NAMALWA (cell line): ENCODE measurements around the gene SLC25A29.
"Not testable (repeated sequence)": the region's sequence is repeated elsewhere in the genome, so short reads cannot be mapped to it uniquely, and the experiment has no call there.

Experiments
- DNase-seq: peaks from one replicate; pipeline ENCODE4 v3.0.0-alpha.2; 2015; ENCODE audit warnings: low spot score

The SLC25A29 gene

GRCh38 chr14:100312110-100312876 is 6.0 kb upstream of the SLC25A29 start:
- DNase-seq, result not testable (repeated sequence)

GRCh38 chr14:100309028-100309737 is 2.9 kb upstream of the SLC25A29 start:
- no peak for DNase-seq

- DNase-seq, result not testable (repeated sequence)
Observed at GRCh38 chr14:100308427-100308792, 2.2 kb upstream of the SLC25A29 start.

DNA sequence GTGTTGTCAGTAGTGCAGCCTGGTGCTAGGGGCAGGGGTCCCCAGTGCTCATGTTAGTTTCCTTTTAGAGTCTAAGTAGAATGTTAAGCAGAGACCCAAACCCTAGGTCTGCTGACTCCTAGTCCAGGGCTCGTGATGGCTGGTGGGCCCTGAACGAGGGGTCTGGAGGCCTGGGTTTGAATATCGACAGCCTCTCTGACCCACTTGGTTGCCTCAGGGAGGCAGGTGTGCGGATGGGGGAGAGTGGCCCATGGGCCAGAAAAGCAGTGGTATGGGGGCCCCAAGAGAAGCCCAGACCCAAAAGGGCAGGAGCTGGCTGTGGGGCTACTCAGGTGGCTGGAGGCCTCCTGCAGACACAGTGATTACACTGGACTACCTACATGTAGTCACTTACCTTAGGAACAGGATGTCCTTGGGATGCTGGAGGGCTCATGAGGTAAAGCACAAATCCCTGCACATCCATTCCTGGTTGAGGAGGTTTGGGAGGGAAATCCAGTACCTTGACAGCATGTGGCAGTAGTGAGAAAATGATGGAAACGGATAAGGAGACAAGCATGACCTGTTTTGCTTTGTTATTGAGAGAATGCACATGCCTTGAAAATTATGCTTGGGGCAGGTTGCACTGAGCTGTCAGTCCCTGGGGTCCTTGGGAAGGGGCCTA is 1.7 kb upstream of the SLC25A29 start:
- no peak for DNase-seq

DNA sequence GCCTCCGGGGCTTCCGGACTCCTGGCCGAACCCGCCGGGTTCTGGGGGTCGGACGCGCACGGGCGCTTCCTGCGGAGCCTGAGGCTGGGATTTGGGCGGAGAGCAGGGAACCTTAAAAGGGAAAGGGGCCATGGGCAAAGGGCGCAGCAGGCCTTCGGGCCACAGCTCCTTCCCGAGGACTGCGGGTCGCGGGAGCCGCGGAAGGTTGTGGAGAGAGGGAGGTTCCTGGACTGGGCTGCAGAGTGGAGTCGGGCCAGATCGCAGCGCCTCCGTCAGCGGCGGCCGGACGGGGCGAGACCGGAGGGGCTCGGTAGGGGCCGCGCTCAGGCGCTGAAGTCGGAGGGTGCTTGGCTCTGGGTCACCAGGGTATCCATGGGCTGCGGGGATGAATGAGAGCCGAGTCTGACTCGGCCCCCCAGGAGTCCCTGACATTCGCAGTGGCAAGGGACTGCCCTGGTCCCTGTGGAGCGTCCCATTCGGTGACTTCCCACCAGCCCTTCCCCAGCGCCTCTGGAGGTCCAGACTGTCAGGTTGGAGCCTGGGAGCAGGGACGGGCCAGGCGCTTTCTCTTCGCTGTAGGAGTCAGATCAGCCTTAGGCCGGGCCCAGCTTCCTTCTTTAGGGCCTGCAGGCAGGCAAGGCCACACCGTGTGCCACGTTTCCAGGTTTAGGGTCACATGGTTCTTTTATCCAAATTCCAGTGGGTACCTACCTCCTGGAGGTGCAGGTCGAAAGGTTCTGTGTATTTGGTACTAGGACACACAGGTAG is 938 bp upstream of the SLC25A29 start:
- no peak for DNase-seq

- no peak for DNase-seq
Observed at GRCh38 chr14:100305324-100306100, 732 bp downstream of the SLC25A29 start.

GRCh38 chr14:100304825-100305323 is 1.4 kb downstream of the SLC25A29 start:
- DNase-seq, result no peak

DNA sequence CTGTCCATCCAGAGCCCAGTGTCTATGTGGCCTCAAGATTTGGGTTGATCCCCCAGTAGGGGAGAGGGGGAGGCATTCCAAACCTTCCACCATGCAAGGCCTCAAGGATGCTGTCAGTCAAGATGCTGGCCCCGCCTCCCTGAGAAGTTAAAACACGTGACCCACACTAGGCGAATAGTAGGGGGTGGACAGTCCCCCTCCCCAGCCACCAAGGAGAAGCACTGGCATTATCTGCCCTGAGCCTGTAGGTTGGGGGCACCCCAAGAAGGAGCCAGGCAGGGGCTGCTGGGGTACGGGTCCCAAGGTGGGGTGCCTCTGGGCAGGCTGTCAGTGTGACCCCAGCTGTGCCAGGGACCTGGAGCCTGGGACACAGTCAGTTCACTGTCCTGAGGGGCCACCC is 2.3 kb downstream of the SLC25A29 start:
- no peak for DNase-seq

DNA sequence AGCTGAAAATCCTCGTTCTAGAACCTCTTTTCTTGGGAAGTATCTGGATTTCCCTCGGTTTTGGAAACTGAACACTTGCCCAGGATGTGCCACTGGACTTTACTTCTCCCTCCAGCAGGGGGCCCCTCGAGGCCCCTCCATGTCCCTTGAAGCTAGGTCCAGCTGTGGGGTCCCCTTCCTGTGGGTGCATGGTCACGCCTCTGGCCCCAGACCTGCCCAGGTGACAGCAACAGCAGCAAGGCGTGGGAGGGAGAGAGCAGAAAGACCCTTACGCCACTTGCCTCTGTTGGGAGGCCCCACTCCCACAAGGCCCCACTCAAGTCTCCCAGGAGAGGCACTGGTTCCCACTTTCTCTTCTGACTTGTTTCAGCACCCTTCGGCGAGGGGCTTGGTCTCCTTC is 3.1 kb downstream of the SLC25A29 start:
- peak; percentile 36 for DNase-seq

DNA sequence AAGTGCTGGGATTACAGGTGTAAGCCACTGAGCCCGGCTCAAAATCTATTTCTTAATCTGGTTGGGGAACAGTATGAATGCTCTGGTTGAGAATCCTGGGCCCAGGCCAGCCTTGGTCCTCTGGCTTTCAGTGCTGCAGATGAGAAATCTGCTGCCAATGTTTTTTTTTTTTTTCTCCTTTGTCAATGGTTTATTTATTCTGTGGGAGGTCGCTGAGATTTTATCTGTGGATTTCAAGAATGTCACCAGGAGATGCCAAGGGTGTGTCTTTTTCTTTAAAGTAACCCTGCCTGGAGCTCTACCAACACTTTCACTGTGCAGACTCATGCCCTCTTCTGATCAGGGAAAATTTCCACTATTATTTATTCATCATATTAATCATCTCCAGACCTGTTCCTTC is 3.6 kb downstream of the SLC25A29 start:
- no peak for DNase-seq

GRCh38 chr14:100299238-100299560 is 7.0 kb downstream of the SLC25A29 start:
- no peak for DNase-seq

- peak; percentile 47 for DNase-seq
Observed at GRCh38 chr14:100298551-100299237, 7.5 kb downstream of the SLC25A29 start.

GRCh38 chr14:100297320-100298300 is 8.6 kb downstream of the SLC25A29 start:
- DNase-seq, result peak; percentile 88

DNA sequence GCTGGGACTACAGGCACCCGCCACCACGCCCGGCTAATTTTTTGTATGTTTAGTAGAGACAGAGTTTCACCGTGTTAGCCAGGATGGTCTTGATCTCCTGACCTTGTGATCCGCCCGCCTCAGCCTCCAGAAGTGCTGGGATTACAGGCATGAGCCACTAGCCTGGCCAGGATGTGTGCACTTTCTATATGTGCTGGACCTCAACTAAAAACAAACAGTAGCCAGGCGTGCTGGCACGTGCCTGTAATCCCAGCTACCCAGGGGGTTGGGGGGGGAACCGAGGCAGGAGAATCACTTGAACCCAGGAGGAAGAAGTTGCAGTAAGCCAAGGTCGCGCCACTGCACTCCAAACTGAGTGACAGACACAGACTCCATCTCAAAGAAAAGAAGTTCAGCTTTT is 9.5 kb downstream of the SLC25A29 start:
- not testable (repeated sequence) for DNase-seq

GRCh38 chr14:100296106-100296651 is 10.1 kb downstream of the SLC25A29 start:
- peak; percentile 50 for DNase-seq

DNA sequence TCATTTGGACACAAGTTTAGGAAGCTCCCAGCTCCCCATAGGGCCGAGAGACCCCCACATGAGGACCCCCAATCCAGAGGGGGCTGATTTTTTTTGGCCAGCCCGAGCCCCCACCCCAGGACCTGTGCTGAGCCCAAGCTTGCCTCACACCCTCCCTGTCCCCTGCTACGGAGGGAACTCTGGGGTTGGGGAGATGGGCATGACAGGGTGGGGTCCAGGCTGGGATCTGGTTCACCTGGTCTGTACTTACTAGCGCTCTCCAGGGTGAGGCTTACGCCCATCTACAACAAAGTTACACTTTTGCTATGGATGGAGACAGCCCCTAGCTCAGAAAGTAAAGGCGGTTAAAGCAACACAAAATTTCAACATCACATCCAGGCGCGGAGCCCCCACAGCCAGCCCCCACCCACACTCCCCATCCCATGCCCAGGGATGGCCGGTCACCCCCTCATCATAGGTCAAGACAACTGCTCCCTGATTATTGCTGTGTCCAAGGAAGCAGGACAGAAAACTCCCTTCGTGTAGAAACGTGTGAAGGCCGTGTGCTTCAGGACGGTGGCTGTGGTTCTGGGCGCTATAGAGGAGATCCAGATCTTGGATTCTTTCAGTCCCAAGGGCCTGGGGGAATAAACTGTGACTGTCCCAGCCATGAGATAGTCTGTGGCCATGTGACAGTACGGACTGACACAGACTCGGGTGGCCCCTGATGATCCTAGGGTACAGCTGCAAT is 10.7 kb downstream of the SLC25A29 start:
- no peak for DNase-seq

DNA sequence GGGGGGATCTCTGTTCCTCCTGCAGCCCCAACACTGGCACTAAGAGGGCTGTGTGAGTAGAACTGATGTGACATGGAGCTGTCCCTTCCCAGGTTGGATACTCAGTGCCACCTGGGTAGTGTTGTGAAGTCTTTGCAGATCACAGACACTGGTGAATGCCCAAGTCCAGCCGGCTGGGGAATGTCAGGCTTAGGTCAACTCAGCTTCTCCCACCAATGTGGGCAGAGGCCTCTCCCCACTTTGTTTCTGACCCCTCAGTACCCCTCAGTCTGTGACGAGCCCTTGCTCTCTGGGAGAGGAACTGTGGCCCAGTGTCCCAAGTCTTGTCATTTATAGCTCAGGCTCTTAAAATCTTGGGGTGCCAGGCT is 11.3 kb downstream of the SLC25A29 start:
- no peak for DNase-seq

- DNase-seq, result peak; percentile 51
Observed at GRCh38 chr14:100294213-100294962, 11.9 kb downstream of the SLC25A29 start.
